HCT116 (cell line): ENCODE results near the gene CEP170B. TPM values are rescaled to one million over a fixed set of nuclear protein-coding genes. Genes with fewer than 3 reads are reported as not detected.
A peak's percentile ranks its signal among the peaks of the same experiment; 100 is the strongest.

Experiments used
- ATAC-seq: fragments of 200-7000 bp; cut with Tn5 transposase; 2 replicates; pipeline ENCODE4 v1.9.1; 2020; ENCODE audit warnings: mild to moderate bottlenecking, moderate library complexity
- BruUV-seq: library from RNA; stranded (reverse); fragments of 400-500 nt; replicated peaks from 2 replicates; lab custom pipeline; 2021; lab: Mats Ljungman, UMichigan
- CTCF ChIA-PET: fragments of 300-600 bp; sonication (Branson Sonifier 250); formaldehyde crosslinking; loops from one replicate; lab custom pipeline; 2021; ENCODE audit warnings: antibody characterized with exemption; lab: Charles Lee
- POLR2A ChIA-PET: fragments of 300-600, 350-600 bp; sonication (Branson Sonifier 250); formaldehyde crosslinking; loops from one replicate; lab custom pipeline; 2021; ENCODE audit warnings: antibody characterized with exemption; lab: Charles Lee
- RAD21 ChIA-PET, 2 experiments: fragments of 300-600 bp; sonication (Branson Sonifier 250); formaldehyde crosslinking; loops; one replicate each; lab custom pipeline; 2023; ENCODE audit warnings: low total read pairs in 2 of 2; ENCODE audit not compliant: uncharacterized antibody in 2 of 2, unreplicated experiment in 2 of 2, low non-redundant PET in 1 of 2; lab: Charles Lee
- DNase-seq: peaks from one replicate; pipeline ENCODE4 v3.0.0-alpha.2; 2010; ENCODE audit warnings: low read depth, low spot score
- H2AFZ ChIP-seq: fragments of 200-600 bp; shearing (Covaris generic), sonication (generic); 2 replicates; pipeline ENCODE4 v1.6.1; 2017; ENCODE audit warnings: low read depth, mixed run types, mixed read lengths, antibody characterized with exemption, low read length; ENCODE audit not compliant: poor library complexity, severe bottlenecking
- H3K27ac ChIP-seq: 2 replicates; pipeline ENCODE4 v1.5.1; 2012; ENCODE audit warnings: low read depth, low read length
- H3K27me3 ChIP-seq: fragments of 200-600 bp; sonication (generic); 2 replicates; pipeline ENCODE4 v1.6.1; 2016; ENCODE audit warnings: mixed run types, low read length, mixed read lengths; ENCODE audit not compliant: insufficient read depth
- H3K36me3 ChIP-seq, 2 experiments: fragments of 200-500 bp in 1 of 2; fragments of 200-600 bp in 1 of 2; sonication (Bioruptor generic) in 1 of 2; sonication (generic) in 1 of 2; 2 replicates each; pipeline versions ENCODE4 v1.5.1 to v1.6.1; 2014 to 2016; ENCODE audit warnings: low read length in 2 of 2, inconsistent platforms in 1 of 2, mixed read lengths in 1 of 2, mixed run types in 1 of 2; ENCODE audit not compliant: insufficient read depth in 2 of 2, control insufficient read depth in 1 of 2
- H3K4me1 ChIP-seq, 2 experiments: fragments of 200-600 bp in 1 of 2; sonication (generic) in 1 of 2; 2 replicates each; pipeline versions ENCODE4 v1.5.1 to v1.6.1; 2012 to 2017; ENCODE audit warnings: low read length in 2 of 2, inconsistent platforms in 1 of 2, mild to moderate bottlenecking in 1 of 2, mixed read lengths in 1 of 2, mixed run types in 1 of 2, moderate library complexity in 1 of 2; ENCODE audit not compliant: insufficient read depth in 2 of 2, control insufficient read depth in 1 of 2
- H3K4me2 ChIP-seq: fragments of 200-600 bp; sonication (generic); 2 replicates; pipeline ENCODE4 v1.6.1; 2017; ENCODE audit warnings: mixed run types, low read length, mixed read lengths
- H3K4me3 ChIP-seq, 2 experiments: fragments of 200-600 bp in 1 of 2; sonication (generic) in 1 of 2; replicated peaks in 1 of 2; 2 replicates each; pipeline ENCODE4 v1.5.1; 2011 to 2016; ENCODE audit warnings: low read length in 2 of 2, control low read depth in 1 of 2, low read depth in 1 of 2, mild to moderate bottlenecking in 1 of 2, mixed read lengths in 1 of 2, mixed run types in 1 of 2
- H3K79me2 ChIP-seq: fragments of 200-600 bp; sonication (generic); 2 replicates; pipeline ENCODE4 v1.6.1; 2017; ENCODE audit warnings: mild to moderate bottlenecking, mixed run types, low read length, moderate library complexity, mixed read lengths; ENCODE audit not compliant: insufficient read depth
- H3K9ac ChIP-seq: fragments of 200-600 bp; sonication (generic); 2 replicates; pipeline ENCODE4 v1.6.1; 2016; ENCODE audit warnings: low read length, mixed read lengths
- H3K9me2 ChIP-seq: fragments of 200-600 bp; sonication (generic), shearing (Covaris generic); 2 replicates; pipeline ENCODE4 v1.6.1; 2017; ENCODE audit warnings: mixed run types, mild to moderate bottlenecking, moderate library complexity; ENCODE audit not compliant: insufficient read depth
- H3K9me3 ChIP-seq, 2 experiments: fragments of 200-500 bp in 1 of 2; fragments of 200-600 bp in 1 of 2; sonication (Bioruptor generic) in 1 of 2; sonication (generic) in 1 of 2; 2 replicates each; pipeline ENCODE4 v1.6.1; 2014 to 2017; ENCODE audit warnings: low read length in 2 of 2, mixed read lengths in 2 of 2, inconsistent platforms in 1 of 2, low read depth in 1 of 2, mild to moderate bottlenecking in 1 of 2, mixed run types in 1 of 2, moderate library complexity in 1 of 2; ENCODE audit not compliant: control insufficient read depth in 1 of 2, insufficient read depth in 1 of 2
- H4K20me1 ChIP-seq: fragments of 200-600 bp; sonication (generic), shearing (Covaris generic); 2 replicates; pipeline ENCODE4 v1.6.1; 2017; ENCODE audit warnings: mixed run types, mild to moderate bottlenecking, moderate library complexity; ENCODE audit not compliant: insufficient read depth
- CEBPB ChIP-seq: IDR thresholded peaks from 2 replicates; pipeline ENCODE4 v1.6.1; 2012; ENCODE audit warnings: low read depth
- ELF1 ChIP-seq: IDR thresholded peaks from 2 replicates; pipeline ENCODE4 v1.6.1; 2012; ENCODE audit warnings: low read depth, borderline replicate concordance
- EZH2 ChIP-seq: fragments of 200-600 bp; sonication (generic); IDR thresholded peaks from 2 replicates; pipeline ENCODE4 v1.6.1; 2017; ENCODE audit warnings: antibody characterized with exemption, mixed run types
- FOSL1 ChIP-seq: IDR thresholded peaks from 2 replicates; pipeline ENCODE4 v1.6.1; 2012; ENCODE audit warnings: low read depth
- JUND ChIP-seq: IDR thresholded peaks from 2 replicates; pipeline ENCODE4 v1.6.1; 2012
- POLR2AphosphoS5 ChIP-seq: IDR thresholded peaks from 2 replicates; pipeline ENCODE4 v1.6.1; 2011; ENCODE audit warnings: mild to moderate bottlenecking, low read depth, low read length, moderate library complexity
- REST ChIP-seq: IDR thresholded peaks from 2 replicates; pipeline ENCODE4 v1.6.1; 2012; ENCODE audit warnings: low read depth
- SP1 ChIP-seq: IDR thresholded peaks from 2 replicates; pipeline ENCODE4 v1.6.1; 2012; ENCODE audit warnings: low read depth
- SRF ChIP-seq: IDR thresholded peaks from 2 replicates; pipeline ENCODE4 v1.6.1; 2012; ENCODE audit warnings: low read depth
- TCF7L2 ChIP-seq: IDR thresholded peaks from 2 replicates; pipeline ENCODE4 v1.7.0; 2011; ENCODE audit warnings: borderline replicate concordance, inconsistent platforms; ENCODE audit not compliant: insufficient read depth, insufficient read length; ENCODE audit errors: extremely low read depth
- YY1 ChIP-seq: IDR thresholded peaks from 2 replicates; pipeline ENCODE4 v1.6.1; 2011; ENCODE audit warnings: low read length, low read depth, moderate library complexity, mild to moderate bottlenecking; ENCODE audit not compliant: insufficient replicate concordance; ENCODE audit errors: extremely low read depth
- ZFX ChIP-seq: fragments of 450-650 bp; IDR thresholded peaks from 2 replicates; pipeline ENCODE4 v1.6.1; 2017
- intact Hi-C: fragments of 100-400 bp; cut with micrococcal nuclease; formaldehyde crosslinking; loops from 2 replicates; pipeline ENCODE4 v1.10.0; 2022
- total RNA-seq: library from RNA; stranded (reverse); gene quantifications from one replicate; pipeline ENCODE4 v1.2.1, GENCODE V29; 2021; ENCODE audit not compliant: unreplicated experiment
- TF ChIP-seq, protein P1 (sequence below): IDR thresholded peaks from 2 replicates; pipeline ENCODE4 v1.6.1; 2012

CEP170B gene
- total RNA-seq, 1 experiment from 2014 or later, result 45.9 TPM

DNA sequence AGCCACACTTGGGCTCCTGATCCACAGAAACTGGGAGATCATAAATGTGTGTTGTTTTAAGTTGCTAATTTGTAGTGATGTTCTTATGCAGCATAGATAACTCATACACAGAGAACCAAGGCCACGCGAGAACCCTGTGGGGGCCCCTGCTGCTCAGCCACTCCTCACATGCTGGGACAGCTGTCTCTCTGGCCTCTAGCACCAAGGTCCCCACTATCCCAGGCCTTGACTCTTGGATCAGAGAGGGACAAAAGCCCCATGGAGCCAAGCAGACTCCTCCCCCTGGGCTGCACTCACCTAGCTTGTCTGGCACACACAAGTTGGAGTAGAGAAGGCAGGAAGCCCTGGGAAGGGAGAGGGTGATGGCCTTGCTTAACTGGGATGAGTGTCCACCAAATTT, 70.9 kb downstream of the CEP170B start:
- ChIA-PET POLR2A (no interaction called here), CTCF (interaction anchor here (1.0 kb wide), 1 partner anchor 110 kb away, joined by 3 read pairs; no protein-coding TSS in a partner anchor), RAD21 (interaction anchor here in 1 of 2 experiments (0.5 kb wide), 1 partner anchor 253 kb away, joined by 4 read pairs; no protein-coding TSS in a partner anchor)
- Histone ChIP-seq H3K4me1 (peaks cover 0 to 7% of the 10 kb centered on the region in 2 experiments; a peak in 1 of 4 replicates), H3K27me3 (no peaks in the 10 kb centered on the region), H3K9ac (no peak overlapping the region), H4K20me1 (no peaks in the 10 kb centered on the region), H3K36me3 (no peaks in the 10 kb centered on the region), H2AFZ (no peak overlapping the region), H3K27ac (no peak overlapping the region), H3K4me2 (no peak overlapping the region), H3K79me2 (no peaks in the 10 kb centered on the region), H3K4me3 (no peak overlapping the region), H3K9me3 (no peaks in the 10 kb centered on the region), H3K9me2 (no peaks in the 10 kb centered on the region)
- no TSS peak for BruUV-seq
- TF ChIP-seq POLR2AphosphoS5, result 0 out of 2 replicates have a peak, but pooled peaks have one; percentile 21
- TF ChIP-seq CEBPB, result no peak
- no peak for TF ChIP-seq TCF7L2
- no peak for TF ChIP-seq SRF
- no peak for ATAC-seq
- intact Hi-C loops, result no loop called here
- no peak for DNase-seq

GRCh38 chr14:104936361-104937155, 71.5 kb downstream of the CEP170B start:
- H3K9me2 ChIP-seq, result no peaks in the 10 kb centered on the region
- ATAC-seq, result no peak
- H2AFZ ChIP-seq, result no peak overlapping the region
- H3K9me3 ChIP-seq, result no peaks in the 10 kb centered on the region
- H3K36me3 ChIP-seq, result no peaks in the 10 kb centered on the region
- BruUV-seq, result no TSS peak
- H3K79me2 ChIP-seq, result no peaks in the 10 kb centered on the region
- H3K27ac ChIP-seq, result no peak overlapping the region
- no peaks in the 10 kb centered on the region for H4K20me1 ChIP-seq
- no peak overlapping the region for H3K9ac ChIP-seq
- H3K4me3 ChIP-seq, result no peak overlapping the region
- no peak overlapping the region for H3K4me2 ChIP-seq
- TF ChIP-seq ELF1, result no peak
- TF ChIP-seq YY1, result no peak
- TF ChIP-seq EZH2, result no peak
- TF ChIP-seq REST, result no peak
- no peak for TF ChIP-seq JUND
- no peak for TF ChIP-seq POLR2AphosphoS5
- TF ChIP-seq CEBPB, result no peak
- TF ChIP-seq ZFX, result no peak
- TF ChIP-seq FOSL1, result no peak
- no peak for TF ChIP-seq SP1
- TF ChIP-seq, protein P1, sequence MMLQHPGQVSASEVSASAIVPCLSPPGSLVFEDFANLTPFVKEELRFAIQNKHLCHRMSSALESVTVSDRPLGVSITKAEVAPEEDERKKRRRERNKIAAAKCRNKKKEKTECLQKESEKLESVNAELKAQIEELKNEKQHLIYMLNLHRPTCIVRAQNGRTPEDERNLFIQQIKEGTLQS, result no peak
- intact Hi-C loops, result no loop called here
- no peak for DNase-seq
- POLR2A ChIA-PET, result no interaction called here
- H3K4me1 ChIP-seq, result peaks cover 0 to 7% of the 10 kb centered on the region in 2 experiments; a peak in 1 of 4 replicates
- RAD21 ChIA-PET, result no interaction called here
- CTCF ChIA-PET, result interaction anchor here (0.9 to 1.0 kb wide), 2 partner anchors 37 to 110 kb away, joined by 3 read pairs; no protein-coding TSS in a partner anchor
- H3K27me3 ChIP-seq, result no peaks in the 10 kb centered on the region
